IPS-18c (cell line): ENCODE results near the gene NEGR1.
"Not testable (repeated sequence)": the region's sequence is repeated elsewhere in the genome, so short reads cannot be mapped to it uniquely, and the experiment has no call there.

Experiments used
- H3K4me3 ChIP-seq: 2 replicates; pipeline ENCODE4 v1.7.0; 2013; ENCODE audit warnings: low read depth, mild to moderate bottlenecking, low read length, moderate library complexity; ENCODE audit not compliant: insufficient read depth
- H3K9me3 ChIP-seq: one replicate; pipeline ENCODE4 v1.6.1; 2013; ENCODE audit warnings: mild to moderate bottlenecking, low read length, moderate library complexity; ENCODE audit not compliant: control insufficient read depth, insufficient read depth

The NEGR1 gene

GRCh38 chr1:71940261-71940660, 342.1 kb downstream of the NEGR1 start:
- Histone ChIP-seq H3K4me3 (no peak overlapping the region), H3K9me3 (no peaks in the 10 kb centered on the region)

- no peak overlapping the region for H3K4me3 ChIP-seq
These were observed 351.8 kb downstream of the NEGR1 start for GRCh38 chr1:71930511-71930910.

GRCh38 chr1:71921935-71922559, 360.3 kb downstream of the NEGR1 start:
- no peak overlapping the region for H3K4me3 ChIP-seq
- no peaks in the 10 kb centered on the region for H3K9me3 ChIP-seq

More at GRCh38 chr1:71930511-71930910, 351.8 kb downstream of the NEGR1 start:
- no peaks in the 10 kb centered on the region for H3K9me3 ChIP-seq

- no peaks in the 10 kb centered on the region for H3K9me3 ChIP-seq
- no peak overlapping the region for H3K4me3 ChIP-seq
These were observed 361.1 kb downstream of the NEGR1 start for GRCh38 chr1:71921204-71921603.

- no peaks in the 10 kb centered on the region for H3K9me3 ChIP-seq
These were observed 361.8 kb downstream of the NEGR1 start for GRCh38 chr1:71920556-71920955.

DNA sequence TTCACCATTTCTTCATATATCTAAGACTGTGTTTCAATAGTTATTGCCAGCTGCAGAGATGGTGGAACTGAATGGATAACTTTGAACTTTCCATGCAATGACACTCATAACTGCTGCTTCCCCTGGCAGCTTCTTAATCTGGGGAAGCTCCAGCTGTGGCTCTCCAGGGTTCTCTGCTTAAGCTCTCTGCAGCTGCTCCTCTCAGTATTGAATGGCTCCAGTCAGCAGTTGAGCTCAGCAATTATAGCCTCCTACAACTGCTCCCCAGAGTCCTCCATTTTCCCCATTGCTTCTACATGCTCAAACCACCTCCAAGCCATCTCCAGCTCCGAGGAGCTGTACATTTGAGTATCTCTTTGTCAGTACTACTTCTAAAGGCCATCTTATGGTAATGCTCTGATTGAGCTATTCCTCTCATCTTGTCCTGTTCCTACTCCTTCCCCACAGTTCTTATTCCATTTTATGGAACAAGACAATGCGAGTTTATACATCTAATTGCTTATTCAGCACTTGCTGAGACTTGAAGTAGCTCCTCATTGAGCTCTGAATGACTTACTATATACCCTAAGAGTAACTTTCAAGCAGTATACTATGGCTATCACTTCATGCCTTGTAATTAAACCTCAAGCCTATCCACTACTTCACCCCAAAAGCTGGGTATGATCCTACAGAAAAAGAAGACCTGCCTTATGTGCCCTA, 362.4 kb downstream of the NEGR1 start:
- H3K4me3 ChIP-seq = no peak overlapping the region
- no peaks in the 10 kb centered on the region for H3K9me3 ChIP-seq

More at GRCh38 chr1:71920556-71920955, 361.8 kb downstream of the NEGR1 start:
- no peak overlapping the region for H3K4me3 ChIP-seq

DNA sequence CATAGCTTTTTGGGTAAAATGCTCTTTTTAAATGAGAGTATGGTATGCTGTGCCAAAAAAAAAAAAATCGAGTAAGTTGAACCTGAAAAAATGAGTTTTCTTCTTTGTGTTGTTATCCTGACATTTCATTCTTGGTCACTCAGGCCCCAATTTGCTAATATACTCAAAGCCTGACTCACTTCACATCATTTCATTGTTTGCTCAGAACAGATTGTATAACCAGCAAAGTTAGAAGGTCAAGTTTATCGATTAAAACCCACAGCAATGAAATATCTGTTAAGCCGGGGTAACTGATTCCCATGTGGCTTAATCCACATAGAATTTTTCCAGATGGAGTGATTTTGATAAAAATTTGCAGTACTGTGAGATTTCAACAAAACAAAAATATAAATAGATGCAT, 363.7 kb downstream of the NEGR1 start:
- Histone ChIP-seq H3K4me3 (no peak overlapping the region), H3K9me3 (no peaks in the 10 kb centered on the region)

DNA sequence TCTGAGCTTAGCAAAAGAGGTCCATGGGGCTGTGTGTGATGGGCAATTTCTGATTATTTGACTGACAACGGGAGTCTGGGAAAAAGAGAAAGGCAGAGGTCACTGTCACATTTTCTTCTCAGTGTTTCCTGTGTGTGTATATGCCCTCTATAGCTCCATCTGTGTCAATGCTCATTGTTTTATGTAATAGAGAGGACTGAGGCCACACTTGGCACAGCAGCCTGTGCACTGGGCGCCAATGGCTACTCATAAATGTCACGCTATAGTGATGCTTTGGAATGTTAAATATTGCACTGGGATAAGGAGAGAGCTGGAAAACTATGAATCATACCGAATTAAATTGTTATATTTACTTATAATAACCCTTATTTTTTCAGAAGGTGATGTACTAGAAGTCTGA, 365.4 kb downstream of the NEGR1 start:
- H3K4me3 ChIP-seq = no peak overlapping the region
- no peaks in the 10 kb centered on the region for H3K9me3 ChIP-seq

DNA sequence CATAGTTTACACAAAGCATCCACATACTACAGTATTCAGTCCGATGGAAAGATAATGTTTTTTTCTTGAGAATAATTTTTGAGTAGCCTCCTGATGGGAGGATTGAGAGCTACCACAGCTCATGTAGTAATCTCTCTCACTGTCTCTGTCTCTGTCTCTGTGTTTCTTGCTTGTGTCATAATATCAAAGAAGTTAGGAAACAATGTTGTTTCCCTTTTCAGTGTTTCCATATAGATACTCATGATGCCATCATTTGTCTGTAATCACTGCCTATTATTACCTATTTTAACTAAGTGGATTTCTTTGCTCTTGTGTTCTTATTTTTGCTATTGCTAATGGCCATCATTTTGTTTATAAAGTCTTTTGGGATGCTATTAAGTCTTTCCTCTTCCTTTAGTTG, 367.7 kb downstream of the NEGR1 start:
- H3K4me3 ChIP-seq = no peak overlapping the region
- no peaks in the 10 kb centered on the region for H3K9me3 ChIP-seq

DNA sequence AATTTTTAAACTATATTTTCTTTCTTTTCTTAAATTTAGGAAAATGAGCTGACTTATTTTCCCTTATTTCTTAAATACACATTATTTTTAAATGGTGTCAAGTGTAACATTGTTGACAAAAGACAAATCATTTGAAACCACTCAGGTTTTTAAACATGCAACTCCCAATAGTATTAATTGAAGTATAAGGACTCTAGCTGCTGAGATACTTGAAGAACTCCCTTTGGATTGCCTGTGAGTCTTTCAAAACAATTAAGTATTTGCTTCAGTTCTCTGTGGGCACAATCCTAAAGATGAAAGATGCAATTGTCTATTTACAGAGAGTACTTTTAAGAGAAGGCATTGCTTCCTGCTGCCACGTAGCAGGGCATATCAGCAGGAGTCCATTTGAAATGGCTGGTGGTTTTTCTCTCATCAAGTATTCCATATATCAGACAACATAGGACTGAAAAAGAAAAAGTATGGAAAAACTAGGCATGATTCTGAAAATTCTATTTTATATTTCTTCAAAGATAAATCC, 373.4 kb downstream of the NEGR1 start:
- H3K9me3 ChIP-seq = no peaks in the 10 kb centered on the region
- no peak overlapping the region for H3K4me3 ChIP-seq

GRCh38 chr1:71908303-71908702, 374.0 kb downstream of the NEGR1 start:
- Histone ChIP-seq H3K9me3 (no peaks in the 10 kb centered on the region), H3K4me3 (no peak overlapping the region)

- Histone ChIP-seq H3K9me3 (no peaks in the 10 kb centered on the region), H3K4me3 (no peak overlapping the region)
These were observed 382.5 kb downstream of the NEGR1 start for GRCh38 chr1:71899881-71900280.

GRCh38 chr1:71888166-71888565, 394.2 kb downstream of the NEGR1 start:
- H3K4me3 ChIP-seq, H3K9me3 ChIP-seq: not testable (repeated sequence)

DNA sequence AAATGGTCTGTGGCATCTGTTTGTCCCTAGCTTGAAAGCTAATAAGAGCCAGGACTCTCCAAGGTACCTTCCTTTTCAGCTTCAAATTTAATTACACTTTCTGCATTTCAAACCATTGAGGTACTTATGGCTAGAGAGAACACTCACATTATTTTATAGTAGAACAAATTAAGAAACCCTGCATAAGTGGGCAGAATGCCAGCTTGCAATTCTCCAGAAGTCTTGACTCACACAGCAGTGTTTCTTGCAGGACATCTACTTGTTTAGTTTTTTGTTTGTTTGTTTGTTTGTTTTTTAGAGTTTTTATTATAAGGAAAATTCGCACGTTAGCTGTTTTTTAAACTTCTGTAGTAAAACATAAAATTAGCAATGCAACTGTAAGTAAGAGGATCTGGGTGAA, 397.2 kb downstream of the NEGR1 start:
- no peaks in the 10 kb centered on the region for H3K9me3 ChIP-seq
- no peak overlapping the region for H3K4me3 ChIP-seq

DNA sequence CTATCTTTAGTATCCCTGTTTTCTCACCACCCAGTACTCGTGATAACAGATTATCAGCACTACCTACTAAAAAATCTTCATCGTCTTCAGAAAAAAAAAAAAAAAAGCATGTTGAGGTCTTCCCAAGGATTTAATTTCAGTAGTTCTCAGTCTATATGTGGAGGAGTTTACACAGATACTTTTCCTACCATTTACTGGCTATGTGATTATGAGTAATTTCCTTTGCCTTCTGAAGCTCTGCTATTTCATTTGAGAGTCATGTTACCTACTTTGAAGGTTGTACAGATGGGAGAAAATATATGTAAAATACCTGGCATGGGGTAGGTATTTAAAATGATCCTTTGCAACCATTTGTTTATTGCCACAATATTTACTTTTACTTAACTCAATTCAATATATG, 399.7 kb downstream of the NEGR1 start:
- H3K9me3 ChIP-seq = no peaks in the 10 kb centered on the region

GRCh38 chr1:71882226-71882625, 400.1 kb downstream of the NEGR1 start:
- no peaks in the 10 kb centered on the region for H3K9me3 ChIP-seq
- no peak overlapping the region for H3K4me3 ChIP-seq

More for the DNA sequence above, 399.7 kb downstream of the NEGR1 start:
- no peak overlapping the region for H3K4me3 ChIP-seq

DNA sequence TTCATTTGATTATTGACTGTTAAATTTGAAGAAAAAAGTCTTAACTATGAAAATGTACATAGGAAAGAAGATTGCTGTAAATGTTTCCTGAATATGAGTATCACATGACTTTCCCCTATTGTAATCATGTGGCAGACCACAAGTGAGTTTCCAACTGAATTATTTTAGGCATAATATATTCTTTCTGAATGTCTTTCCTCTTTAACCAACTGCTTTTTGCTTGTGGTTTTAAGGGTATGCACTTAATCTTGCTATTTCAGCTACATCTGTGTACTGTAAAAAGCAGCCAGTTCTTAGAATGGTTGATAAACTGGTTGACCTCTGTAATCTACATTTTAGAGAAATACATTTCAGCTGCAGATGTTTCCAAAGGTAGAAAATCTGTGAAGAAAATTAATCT, 400.7 kb downstream of the NEGR1 start:
- no peak overlapping the region for H3K4me3 ChIP-seq
- no peaks in the 10 kb centered on the region for H3K9me3 ChIP-seq

- Histone ChIP-seq H3K4me3 (no peak overlapping the region), H3K9me3 (no peaks in the 10 kb centered on the region)
These were observed 413.0 kb downstream of the NEGR1 start for GRCh38 chr1:71869326-71869725.
